Liver (tissue), 3 donors: Measurements from ENCODE around the gene LTN1.

ENCODE experiments used
- ATF3 ChIP-seq: IDR thresholded peaks from 2 replicates; pipeline ENCODE4 v1.6.1; 2016; ENCODE audit warnings: antibody characterized with exemption
- FOXA1 ChIP-seq: IDR thresholded peaks from 2 replicates; pipeline ENCODE4 v1.6.1; 2016; ENCODE audit warnings: antibody characterized with exemption
- GABPA ChIP-seq, 2 donors: IDR thresholded peaks in 1 of 2; conservative IDR thresholded peaks in 1 of 2; 2 replicates each; pipeline ENCODE4 v1.6.1; 2016; ENCODE audit warnings: antibody characterized with exemption in 2 of 2, mild to moderate bottlenecking in 1 of 2, moderate library complexity in 1 of 2
- MAX ChIP-seq: IDR thresholded peaks from 2 replicates; pipeline ENCODE4 v1.6.1; 2016; ENCODE audit warnings: antibody characterized with exemption
- RAD21 ChIP-seq, 2 donors: IDR thresholded peaks; 2 replicates each; pipeline ENCODE4 v1.6.1; 2016; ENCODE audit warnings: antibody characterized with exemption in 2 of 2, mild to moderate bottlenecking in 2 of 2
- RXRA ChIP-seq, 2 donors: IDR thresholded peaks; 2 replicates each; pipeline ENCODE4 v1.6.1; 2017 to 2018; ENCODE audit warnings: antibody characterized with exemption in 2 of 2, mild to moderate bottlenecking in 1 of 2
- SP1 ChIP-seq: IDR thresholded peaks from 2 replicates; pipeline ENCODE4 v1.6.1; 2018; ENCODE audit warnings: antibody characterized with exemption, mild to moderate bottlenecking
- TAF1 ChIP-seq: conservative IDR thresholded peaks from 2 replicates; pipeline ENCODE4 v1.6.1; 2016; ENCODE audit warnings: antibody characterized with exemption, mild to moderate bottlenecking
- TF ChIP-seq, protein P1 (sequence below): fragments of 150-350 bp; IDR thresholded peaks from 2 replicates; pipeline ENCODE4 v1.5.1; 2017; ENCODE audit warnings: improper control_type of control experiment, low read depth, low read length; ENCODE audit not compliant: missing input control
- TF ChIP-seq, protein P2 (sequence below): IDR thresholded peaks from 2 replicates; pipeline ENCODE4 v1.6.1; 2016; ENCODE audit warnings: antibody characterized with exemption, mild to moderate bottlenecking
- donor health status: healthy.
- donor health status: healthy.

GRCh38 chr21:29018540-29018939 is 25.9 kb upstream of the LTN1 start:
- TF ChIP-seq ATF3 (no peak), RXRA (IDR thresholded peaks at IDR 0.05) (no peak), GABPA (IDR thresholded peaks at IDR 0.05 in 1 of 2, conservative IDR thresholded peaks at IDR 0.05 in 1 of 2) (no peak), RAD21 (IDR thresholded peaks at IDR 0.05) (no peak), TAF1 (no peak), MAX (no peak), SP1 (no peak), FOXA1 (no peak)
- TF ChIP-seq, protein P1, sequence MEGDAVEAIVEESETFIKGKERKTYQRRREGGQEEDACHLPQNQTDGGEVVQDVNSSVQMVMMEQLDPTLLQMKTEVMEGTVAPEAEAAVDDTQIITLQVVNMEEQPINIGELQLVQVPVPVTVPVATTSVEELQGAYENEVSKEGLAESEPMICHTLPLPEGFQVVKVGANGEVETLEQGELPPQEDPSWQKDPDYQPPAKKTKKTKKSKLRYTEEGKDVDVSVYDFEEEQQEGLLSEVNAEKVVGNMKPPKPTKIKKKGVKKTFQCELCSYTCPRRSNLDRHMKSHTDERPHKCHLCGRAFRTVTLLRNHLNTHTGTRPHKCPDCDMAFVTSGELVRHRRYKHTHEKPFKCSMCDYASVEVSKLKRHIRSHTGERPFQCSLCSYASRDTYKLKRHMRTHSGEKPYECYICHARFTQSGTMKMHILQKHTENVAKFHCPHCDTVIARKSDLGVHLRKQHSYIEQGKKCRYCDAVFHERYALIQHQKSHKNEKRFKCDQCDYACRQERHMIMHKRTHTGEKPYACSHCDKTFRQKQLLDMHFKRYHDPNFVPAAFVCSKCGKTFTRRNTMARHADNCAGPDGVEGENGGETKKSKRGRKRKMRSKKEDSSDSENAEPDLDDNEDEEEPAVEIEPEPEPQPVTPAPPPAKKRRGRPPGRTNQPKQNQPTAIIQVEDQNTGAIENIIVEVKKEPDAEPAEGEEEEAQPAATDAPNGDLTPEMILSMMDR: no peak
- TF ChIP-seq, protein P2, sequence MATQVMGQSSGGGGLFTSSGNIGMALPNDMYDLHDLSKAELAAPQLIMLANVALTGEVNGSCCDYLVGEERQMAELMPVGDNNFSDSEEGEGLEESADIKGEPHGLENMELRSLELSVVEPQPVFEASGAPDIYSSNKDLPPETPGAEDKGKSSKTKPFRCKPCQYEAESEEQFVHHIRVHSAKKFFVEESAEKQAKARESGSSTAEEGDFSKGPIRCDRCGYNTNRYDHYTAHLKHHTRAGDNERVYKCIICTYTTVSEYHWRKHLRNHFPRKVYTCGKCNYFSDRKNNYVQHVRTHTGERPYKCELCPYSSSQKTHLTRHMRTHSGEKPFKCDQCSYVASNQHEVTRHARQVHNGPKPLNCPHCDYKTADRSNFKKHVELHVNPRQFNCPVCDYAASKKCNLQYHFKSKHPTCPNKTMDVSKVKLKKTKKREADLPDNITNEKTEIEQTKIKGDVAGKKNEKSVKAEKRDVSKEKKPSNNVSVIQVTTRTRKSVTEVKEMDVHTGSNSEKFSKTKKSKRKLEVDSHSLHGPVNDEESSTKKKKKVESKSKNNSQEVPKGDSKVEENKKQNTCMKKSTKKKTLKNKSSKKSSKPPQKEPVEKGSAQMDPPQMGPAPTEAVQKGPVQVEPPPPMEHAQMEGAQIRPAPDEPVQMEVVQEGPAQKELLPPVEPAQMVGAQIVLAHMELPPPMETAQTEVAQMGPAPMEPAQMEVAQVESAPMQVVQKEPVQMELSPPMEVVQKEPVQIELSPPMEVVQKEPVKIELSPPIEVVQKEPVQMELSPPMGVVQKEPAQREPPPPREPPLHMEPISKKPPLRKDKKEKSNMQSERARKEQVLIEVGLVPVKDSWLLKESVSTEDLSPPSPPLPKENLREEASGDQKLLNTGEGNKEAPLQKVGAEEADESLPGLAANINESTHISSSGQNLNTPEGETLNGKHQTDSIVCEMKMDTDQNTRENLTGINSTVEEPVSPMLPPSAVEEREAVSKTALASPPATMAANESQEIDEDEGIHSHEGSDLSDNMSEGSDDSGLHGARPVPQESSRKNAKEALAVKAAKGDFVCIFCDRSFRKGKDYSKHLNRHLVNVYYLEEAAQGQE: no peak
